K562 (cell line): Measurements from ENCODE around the gene ABCB9. TPM values are rescaled to one million over a fixed set of nuclear protein-coding genes. Genes with fewer than 3 reads are reported as not detected.

Experiments
- ARHGAP35 ChIP-seq: fragments of 450-650 bp; IDR thresholded peaks from 2 replicates; pipeline ENCODE4 v1.6.1; 2018; ENCODE audit not compliant: partially characterized antibody
- C11orf30 ChIP-seq: fragments of 450-650 bp; IDR thresholded peaks from 2 replicates; pipeline ENCODE4 v1.6.1; 2016; ENCODE audit warnings: low read depth, mild to moderate bottlenecking
- CHCHD3 ChIP-seq: fragments of 250-450 bp; sonication (Bioruptor Pico); IDR thresholded peaks from 2 replicates; pipeline ENCODE4 v2.1.2; 2022; ENCODE audit warnings: mild to moderate bottlenecking
- CREM ChIP-seq: IDR thresholded peaks from 2 replicates; pipeline ENCODE4 v1.6.1; 2014; ENCODE audit warnings: antibody characterized with exemption, low read depth
- DPF2 ChIP-seq: fragments of 450-650 bp; IDR thresholded peaks from 2 replicates; pipeline ENCODE4 v1.6.1; 2016
- EHMT2 ChIP-seq: fragments of 450-650 bp; IDR thresholded peaks from 2 replicates; pipeline ENCODE4 v1.6.1; 2018; ENCODE audit warnings: antibody characterized with exemption
- HEY1 ChIP-seq: fragments of 250-450 bp; sonication (Bioruptor Pico); IDR thresholded peaks from 2 replicates; pipeline ENCODE4 v1.5.0; 2020; ENCODE audit warnings: mild to moderate bottlenecking, moderate library complexity, borderline replicate concordance
- NR2F6 ChIP-seq: fragments of 450-650 bp; formaldehyde crosslinking; IDR thresholded peaks from 2 replicates; pipeline ENCODE4 v1.4.0; 2020; ENCODE audit warnings: mild to moderate bottlenecking
- PTBP1 ChIP-seq: fragments of 200-400 bp; formaldehyde crosslinking; IDR thresholded peaks from 2 replicates; pipeline ENCODE4 v1.6.1; 2017; ENCODE audit warnings: low read depth, low read length
- SNIP1 ChIP-seq: fragments of 450-650 bp; IDR thresholded peaks from 2 replicates; pipeline ENCODE4 v1.7.1; 2017; ENCODE audit warnings: low read depth, mild to moderate bottlenecking
- ZBTB17 ChIP-seq: fragments of 450-650 bp; formaldehyde crosslinking; IDR thresholded peaks from 2 replicates; pipeline ENCODE4 v1.4.0; 2020; ENCODE audit warnings: mild to moderate bottlenecking
- ZNF121 ChIP-seq: sonication (generic); formaldehyde crosslinking; conservative IDR thresholded peaks from 2 replicates; pipeline ENCODE4 v1.8.0; 2022; ENCODE audit warnings: missing genetic modification reagents
- ZNF408 ChIP-seq: fragments of 250-450 bp; sonication (Bioruptor Pico); IDR thresholded peaks from 2 replicates; pipeline ENCODE4 v1.4.0; 2020; ENCODE audit warnings: low read depth, mild to moderate bottlenecking, moderate library complexity
- polyA plus RNA-seq, 8 experiments: library from polyadenylated mRNA; depleted of rRNA in 4 of 8; stranded (reverse) in 5 of 8; unstranded in 3 of 8; fragments of >200 nt; fragmentation: Nextera tagmentation in 2 of 8; fragmentation: Illumina TruSeq in 1 of 8; extraction: Ambion mirVana in 2 of 8; extraction: Trizol in 1 of 8; gene quantifications; 2 replicates each; pipeline versions ENCODE4 v1.2.1 to v1.2.3, GENCODE V29; 2011 to 2014; ENCODE audit warnings: inconsistent platforms in 1 of 8, missing spikeins in 1 of 8
- total RNA-seq, 7 experiments: library from RNA; depleted of rRNA in 6 of 7; stranded (reverse); fragments of >200 nt in 6 of 7; fragmentation: Illumina TruSeq in 2 of 7; extraction: Trizol in 2 of 7; gene quantifications; 2 replicates each; pipeline versions ENCODE4 v1.2.1 to v1.2.3, GENCODE V29; 2011 to 2021; ENCODE audit warnings: low replicate concordance in 1 of 7
- TF ChIP-seq, protein P1 (sequence below), 2 experiments: fragments of 150-350 bp in 1 of 2; IDR thresholded peaks; 2 replicates each; pipeline ENCODE4 v1.6.1; 2012 to 2016; ENCODE audit warnings: low read depth in 2 of 2, low read length in 2 of 2, mild to moderate bottlenecking in 1 of 2, moderate library complexity in 1 of 2
- TF ChIP-seq, protein P2 (sequence below): conservative IDR thresholded peaks from 2 replicates; pipeline ENCODE4 v1.6.1; 2011; ENCODE audit warnings: low read depth, mild to moderate bottlenecking, low read length; ENCODE audit not compliant: control insufficient read depth
- TF ChIP-seq, protein P3 (sequence below): sonication (generic); formaldehyde crosslinking; IDR thresholded peaks from 2 replicates; pipeline ENCODE4 v1.8.1; 2023; ENCODE audit warnings: mild to moderate bottlenecking, missing genetic modification reagents
- TF ChIP-seq, protein P4 (sequence below), 2 experiments: fragments of 450-650 bp; IDR thresholded peaks; 2 replicates each; pipeline ENCODE4 v1.6.1; 2018; ENCODE audit warnings: mild to moderate bottlenecking in 2 of 2, low read depth in 1 of 2; ENCODE audit not compliant: partially characterized antibody in 2 of 2

ABCB9 gene
- total and polyA plus RNA-seq, 9 of the 15 experiments (the other 6 are each of a cell fraction or from before 2014, with no cell fraction given), result 0.20 to 12.6 (median 6.2) TPM

DNA sequence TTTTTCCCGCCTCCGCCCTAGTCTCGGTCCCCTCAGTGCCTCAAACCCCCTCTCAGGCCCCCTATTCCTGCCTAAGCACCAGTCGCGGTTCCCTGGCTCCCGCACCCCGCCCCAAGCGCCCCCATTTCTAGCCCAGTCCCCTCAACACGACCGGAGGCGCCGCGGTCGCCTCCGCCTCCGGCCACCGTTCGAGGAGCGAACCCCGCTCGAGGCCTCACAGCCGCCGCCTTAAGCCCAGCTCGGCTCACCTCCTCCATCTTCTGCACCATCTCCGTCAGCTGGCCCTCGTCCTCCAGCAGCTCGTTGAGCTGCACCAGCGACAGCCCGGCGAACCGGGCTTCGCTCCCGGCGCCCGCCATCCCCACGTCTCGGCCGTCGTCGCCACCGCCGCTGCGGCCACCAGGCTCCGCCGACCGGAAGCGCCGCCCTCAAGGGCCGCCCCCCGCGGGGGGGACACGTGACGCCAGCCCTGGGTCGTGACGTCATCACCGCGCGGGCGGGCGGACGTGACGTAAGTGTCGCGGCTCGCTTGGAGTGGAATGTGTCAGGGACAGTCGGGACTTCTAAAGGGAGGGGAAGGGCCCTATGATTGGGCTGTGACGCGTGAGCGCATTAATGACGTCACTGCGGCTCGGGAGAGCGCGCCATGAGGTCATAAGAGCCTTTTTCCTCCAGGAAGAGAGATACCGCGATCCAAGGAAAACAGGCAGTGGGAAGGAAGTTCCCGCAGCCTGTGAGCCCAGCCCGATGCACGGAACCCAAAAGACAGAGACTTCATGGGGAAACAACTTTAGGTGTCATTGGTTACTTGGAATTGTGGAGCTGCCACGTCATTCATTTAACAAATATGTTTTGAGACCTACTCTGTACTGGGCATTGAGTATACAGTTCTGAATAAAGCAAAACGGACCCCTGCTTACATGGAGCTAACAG lies 70.3 kb downstream of the ABCB9 start, which contains the start of gene VPS37B (continued):
- TF ChIP-seq, protein P1, sequence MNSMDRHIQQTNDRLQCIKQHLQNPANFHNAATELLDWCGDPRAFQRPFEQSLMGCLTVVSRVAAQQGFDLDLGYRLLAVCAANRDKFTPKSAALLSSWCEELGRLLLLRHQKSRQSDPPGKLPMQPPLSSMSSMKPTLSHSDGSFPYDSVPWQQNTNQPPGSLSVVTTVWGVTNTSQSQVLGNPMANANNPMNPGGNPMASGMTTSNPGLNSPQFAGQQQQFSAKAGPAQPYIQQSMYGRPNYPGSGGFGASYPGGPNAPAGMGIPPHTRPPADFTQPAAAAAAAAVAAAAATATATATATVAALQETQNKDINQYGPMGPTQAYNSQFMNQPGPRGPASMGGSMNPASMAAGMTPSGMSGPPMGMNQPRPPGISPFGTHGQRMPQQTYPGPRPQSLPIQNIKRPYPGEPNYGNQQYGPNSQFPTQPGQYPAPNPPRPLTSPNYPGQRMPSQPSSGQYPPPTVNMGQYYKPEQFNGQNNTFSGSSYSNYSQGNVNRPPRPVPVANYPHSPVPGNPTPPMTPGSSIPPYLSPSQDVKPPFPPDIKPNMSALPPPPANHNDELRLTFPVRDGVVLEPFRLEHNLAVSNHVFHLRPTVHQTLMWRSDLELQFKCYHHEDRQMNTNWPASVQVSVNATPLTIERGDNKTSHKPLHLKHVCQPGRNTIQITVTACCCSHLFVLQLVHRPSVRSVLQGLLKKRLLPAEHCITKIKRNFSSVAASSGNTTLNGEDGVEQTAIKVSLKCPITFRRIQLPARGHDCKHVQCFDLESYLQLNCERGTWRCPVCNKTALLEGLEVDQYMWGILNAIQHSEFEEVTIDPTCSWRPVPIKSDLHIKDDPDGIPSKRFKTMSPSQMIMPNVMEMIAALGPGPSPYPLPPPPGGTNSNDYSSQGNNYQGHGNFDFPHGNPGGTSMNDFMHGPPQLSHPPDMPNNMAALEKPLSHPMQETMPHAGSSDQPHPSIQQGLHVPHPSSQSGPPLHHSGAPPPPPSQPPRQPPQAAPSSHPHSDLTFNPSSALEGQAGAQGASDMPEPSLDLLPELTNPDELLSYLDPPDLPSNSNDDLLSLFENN (IDR thresholded peaks at IDR 0.05; ENCODE audit: low read depth in 2 of 2, low read length in 2 of 2), result no peak
- 0 out of 2 replicates have a peak, but pooled peaks have one; percentile 33 for TF ChIP-seq PTBP1
- no peak for TF ChIP-seq ZNF408 (CRISPR knock-in tag)
- no peak; the same call in 1 of the 2 replicates for TF ChIP-seq SNIP1
- peak; percentile 59; the same call in 1 of the 2 replicates for TF ChIP-seq DPF2
- TF ChIP-seq NR2F6 (CRISPR knock-in tag), result no peak
- TF ChIP-seq ZNF121, result no peak
- no peak for TF ChIP-seq CHCHD3
- no peak for TF ChIP-seq HEY1 (CRISPR knock-in tag)
- TF ChIP-seq, protein P2, sequence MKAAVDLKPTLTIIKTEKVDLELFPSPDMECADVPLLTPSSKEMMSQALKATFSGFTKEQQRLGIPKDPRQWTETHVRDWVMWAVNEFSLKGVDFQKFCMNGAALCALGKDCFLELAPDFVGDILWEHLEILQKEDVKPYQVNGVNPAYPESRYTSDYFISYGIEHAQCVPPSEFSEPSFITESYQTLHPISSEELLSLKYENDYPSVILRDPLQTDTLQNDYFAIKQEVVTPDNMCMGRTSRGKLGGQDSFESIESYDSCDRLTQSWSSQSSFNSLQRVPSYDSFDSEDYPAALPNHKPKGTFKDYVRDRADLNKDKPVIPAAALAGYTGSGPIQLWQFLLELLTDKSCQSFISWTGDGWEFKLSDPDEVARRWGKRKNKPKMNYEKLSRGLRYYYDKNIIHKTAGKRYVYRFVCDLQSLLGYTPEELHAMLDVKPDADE, result peak; percentile 90
- TF ChIP-seq, protein P3, sequence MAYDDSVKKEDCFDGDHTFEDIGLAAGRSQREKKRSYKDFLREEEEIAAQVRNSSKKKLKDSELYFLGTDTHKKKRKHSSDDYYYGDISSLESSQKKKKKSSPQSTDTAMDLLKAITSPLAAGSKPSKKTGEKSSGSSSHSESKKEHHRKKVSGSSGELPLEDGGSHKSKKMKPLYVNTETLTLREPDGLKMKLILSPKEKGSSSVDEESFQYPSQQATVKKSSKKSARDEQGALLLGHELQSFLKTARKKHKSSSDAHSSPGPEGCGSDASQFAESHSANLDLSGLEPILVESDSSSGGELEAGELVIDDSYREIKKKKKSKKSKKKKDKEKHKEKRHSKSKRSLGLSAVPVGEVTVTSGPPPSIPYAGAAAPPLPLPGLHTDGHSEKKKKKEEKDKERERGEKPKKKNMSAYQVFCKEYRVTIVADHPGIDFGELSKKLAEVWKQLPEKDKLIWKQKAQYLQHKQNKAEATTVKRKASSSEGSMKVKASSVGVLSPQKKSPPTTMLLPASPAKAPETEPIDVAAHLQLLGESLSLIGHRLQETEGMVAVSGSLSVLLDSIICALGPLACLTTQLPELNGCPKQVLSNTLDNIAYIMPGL, result peak; percentile 86; the same call in 1 of the 2 replicates
- TF ChIP-seq C11orf30, result no peak; the same call in 1 of the 2 replicates
- TF ChIP-seq ZBTB17 (CRISPR knock-in tag), result peak; percentile 50; the same call in 1 of the 2 replicates
- no peak for TF ChIP-seq ARHGAP35
- TF ChIP-seq EHMT2, result no peak
- peak; percentile 100 for TF ChIP-seq CREM
- TF ChIP-seq, protein P4, sequence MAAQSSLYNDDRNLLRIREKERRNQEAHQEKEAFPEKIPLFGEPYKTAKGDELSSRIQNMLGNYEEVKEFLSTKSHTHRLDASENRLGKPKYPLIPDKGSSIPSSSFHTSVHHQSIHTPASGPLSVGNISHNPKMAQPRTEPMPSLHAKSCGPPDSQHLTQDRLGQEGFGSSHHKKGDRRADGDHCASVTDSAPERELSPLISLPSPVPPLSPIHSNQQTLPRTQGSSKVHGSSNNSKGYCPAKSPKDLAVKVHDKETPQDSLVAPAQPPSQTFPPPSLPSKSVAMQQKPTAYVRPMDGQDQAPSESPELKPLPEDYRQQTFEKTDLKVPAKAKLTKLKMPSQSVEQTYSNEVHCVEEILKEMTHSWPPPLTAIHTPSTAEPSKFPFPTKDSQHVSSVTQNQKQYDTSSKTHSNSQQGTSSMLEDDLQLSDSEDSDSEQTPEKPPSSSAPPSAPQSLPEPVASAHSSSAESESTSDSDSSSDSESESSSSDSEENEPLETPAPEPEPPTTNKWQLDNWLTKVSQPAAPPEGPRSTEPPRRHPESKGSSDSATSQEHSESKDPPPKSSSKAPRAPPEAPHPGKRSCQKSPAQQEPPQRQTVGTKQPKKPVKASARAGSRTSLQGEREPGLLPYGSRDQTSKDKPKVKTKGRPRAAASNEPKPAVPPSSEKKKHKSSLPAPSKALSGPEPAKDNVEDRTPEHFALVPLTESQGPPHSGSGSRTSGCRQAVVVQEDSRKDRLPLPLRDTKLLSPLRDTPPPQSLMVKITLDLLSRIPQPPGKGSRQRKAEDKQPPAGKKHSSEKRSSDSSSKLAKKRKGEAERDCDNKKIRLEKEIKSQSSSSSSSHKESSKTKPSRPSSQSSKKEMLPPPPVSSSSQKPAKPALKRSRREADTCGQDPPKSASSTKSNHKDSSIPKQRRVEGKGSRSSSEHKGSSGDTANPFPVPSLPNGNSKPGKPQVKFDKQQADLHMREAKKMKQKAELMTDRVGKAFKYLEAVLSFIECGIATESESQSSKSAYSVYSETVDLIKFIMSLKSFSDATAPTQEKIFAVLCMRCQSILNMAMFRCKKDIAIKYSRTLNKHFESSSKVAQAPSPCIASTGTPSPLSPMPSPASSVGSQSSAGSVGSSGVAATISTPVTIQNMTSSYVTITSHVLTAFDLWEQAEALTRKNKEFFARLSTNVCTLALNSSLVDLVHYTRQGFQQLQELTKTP (IDR thresholded peaks at IDR 0.05; ENCODE audit: low read depth in 1 of 2, partially characterized antibody in 2 of 2), result no peak
